ENCODE results near the gene GPR4. TPM values are rescaled to one million over a fixed set of nuclear protein-coding genes. Genes with fewer than 3 reads are reported as not detected.

Gene GPR4
- polyA plus RNA-seq, 1 donor: 0.66 TPM

GRCh38 chr19:45600340-45600885 lies 1.6 kb downstream of the GPR4 start:
- WGBS (ENCODE audit: insufficient coverage, low lambda C conversion rate): 20% methylated on average over 1 of the region's 5 CpGs
- Histone ChIP-seq H3K4me1 (ENCODE audit: control insufficient read depth, insufficient read depth, low read length) (peaks cover 6% of the 10 kb centered on the region), H3K4me3 (ENCODE audit: low read length) (no peak overlapping the region), H3K36me3 (ENCODE audit: control insufficient read depth, insufficient read depth, low read length) (no peaks in the 10 kb centered on the region), H3K27ac (ENCODE audit: low read length) (no peak overlapping the region), H3K9me3 (ENCODE audit: control insufficient read depth, low read depth, low read length) (no peaks in the 10 kb centered on the region), H3K27me3 (ENCODE audit: control insufficient read depth, insufficient read depth, low read length) (peaks cover 80% of the 10 kb centered on the region)
- no peak for DNase-seq

GRCh38 chr19:45599286-45599685 lies 2.7 kb downstream of the GPR4 start:
- DNase-seq: no peak
- Histone ChIP-seq H3K27ac (ENCODE audit: low read length) (no peak overlapping the region), H3K4me1 (ENCODE audit: control insufficient read depth, insufficient read depth, low read length) (peaks cover 6% of the 10 kb centered on the region), H3K9me3 (ENCODE audit: control insufficient read depth, low read depth, low read length) (no peaks in the 10 kb centered on the region), H3K4me3 (ENCODE audit: low read length) (no peak overlapping the region), H3K27me3 (ENCODE audit: control insufficient read depth, insufficient read depth, low read length) (peaks cover 86% of the 10 kb centered on the region), H3K36me3 (ENCODE audit: control insufficient read depth, insufficient read depth, low read length) (no peaks in the 10 kb centered on the region)
- no CpG with 5 or more reads among the region's 13 CpGs for WGBS (ENCODE audit: insufficient coverage, low lambda C conversion rate)

- H3K36me3 ChIP-seq (ENCODE audit: control insufficient read depth, insufficient read depth, low read length): no peaks in the 10 kb centered on the region
- H3K9me3 ChIP-seq (ENCODE audit: control insufficient read depth, low read depth, low read length): no peaks in the 10 kb centered on the region
- H3K27ac ChIP-seq (ENCODE audit: low read length): no peak overlapping the region
- H3K4me1 ChIP-seq (ENCODE audit: control insufficient read depth, insufficient read depth, low read length): peaks cover 6% of the 10 kb centered on the region
- H3K27me3 ChIP-seq (ENCODE audit: control insufficient read depth, insufficient read depth, low read length): peaks cover 85% of the 10 kb centered on the region
- no peak overlapping the region for H3K4me3 ChIP-seq (ENCODE audit: low read length)
- no peak for DNase-seq
- 14% methylated on average over 1 of the region's 22 CpGs for WGBS (ENCODE audit: insufficient coverage, low lambda C conversion rate)
Observed at GRCh38 chr19:45598267-45599001, 3.6 kb downstream of the GPR4 start.

DNA sequence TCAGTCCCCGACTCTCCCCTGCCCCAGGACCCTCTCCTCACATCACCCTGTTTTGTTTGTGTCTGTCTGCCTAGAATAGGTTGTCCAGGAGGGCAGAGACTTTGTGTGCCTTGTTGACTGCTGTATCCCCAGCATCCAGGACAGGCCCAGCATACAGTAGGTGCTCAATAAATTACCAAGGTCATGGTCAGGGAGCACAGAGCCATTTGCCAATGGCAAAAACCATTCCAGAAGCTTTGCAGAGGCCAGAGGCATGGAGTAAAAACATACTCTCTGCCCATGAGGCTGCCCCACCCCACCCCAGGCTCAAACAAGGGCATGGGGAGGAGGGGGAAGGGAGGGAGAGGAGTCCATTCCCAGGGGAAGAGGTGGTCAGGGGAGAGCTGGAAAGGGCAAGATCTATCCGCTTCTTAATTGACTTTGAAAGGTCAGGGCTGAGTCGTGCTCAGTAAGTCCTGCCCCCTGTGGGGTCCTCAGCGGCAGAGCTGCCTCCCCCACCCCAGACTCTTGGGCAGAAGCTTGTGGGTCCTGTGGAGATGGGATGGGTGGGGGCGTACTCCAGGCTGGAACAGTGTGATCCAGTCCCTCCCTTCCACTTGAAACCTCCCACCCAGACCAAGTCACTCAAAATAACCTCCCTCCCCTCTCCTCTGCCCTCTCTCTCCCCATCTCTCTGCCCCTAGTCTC lies 4.4 kb downstream of the GPR4 start:
- no CpG with 5 or more reads among the region's 5 CpGs for WGBS (ENCODE audit: insufficient coverage, low lambda C conversion rate)

GRCh38 chr19:45595814-45596213 lies 6.2 kb downstream of the GPR4 start:
- Histone ChIP-seq H3K9me3 (ENCODE audit: control insufficient read depth, low read depth, low read length) (peaks cover 10% of the 10 kb centered on the region), H3K27ac (ENCODE audit: low read length) (no peak overlapping the region), H3K4me3 (ENCODE audit: low read length) (no peak overlapping the region), H3K27me3 (ENCODE audit: control insufficient read depth, insufficient read depth, low read length) (peaks cover 75% of the 10 kb centered on the region), H3K36me3 (ENCODE audit: control insufficient read depth, insufficient read depth, low read length) (no peaks in the 10 kb centered on the region), H3K4me1 (ENCODE audit: control insufficient read depth, insufficient read depth, low read length) (peaks cover 6% of the 10 kb centered on the region)
- no CpG with 5 or more reads among the region's 6 CpGs for WGBS (ENCODE audit: insufficient coverage, low lambda C conversion rate)
- no peak for DNase-seq

More for the DNA sequence above, 4.4 kb downstream of the GPR4 start:
- H3K27me3 ChIP-seq (ENCODE audit: control insufficient read depth, insufficient read depth, low read length): peaks cover 79% of the 10 kb centered on the region
- peaks cover 6% of the 10 kb centered on the region for H3K4me1 ChIP-seq (ENCODE audit: control insufficient read depth, insufficient read depth, low read length)
- H3K27ac ChIP-seq (ENCODE audit: low read length): no peak overlapping the region
- no peaks in the 10 kb centered on the region for H3K36me3 ChIP-seq (ENCODE audit: control insufficient read depth, insufficient read depth, low read length)
- no peaks in the 10 kb centered on the region for H3K9me3 ChIP-seq (ENCODE audit: control insufficient read depth, low read depth, low read length)
- H3K4me3 ChIP-seq (ENCODE audit: low read length): no peak overlapping the region
- no peak for DNase-seq

GRCh38 chr19:45593520-45593919 lies 8.5 kb downstream of the GPR4 start:
- Histone ChIP-seq H3K27ac (ENCODE audit: low read length) (no peak overlapping the region), H3K36me3 (ENCODE audit: control insufficient read depth, insufficient read depth, low read length) (no peaks in the 10 kb centered on the region), H3K4me3 (ENCODE audit: low read length) (no peak overlapping the region), H3K27me3 (ENCODE audit: control insufficient read depth, insufficient read depth, low read length) (peaks cover 58% of the 10 kb centered on the region), H3K9me3 (ENCODE audit: control insufficient read depth, low read depth, low read length) (peaks cover 11% of the 10 kb centered on the region), H3K4me1 (ENCODE audit: control insufficient read depth, insufficient read depth, low read length) (peaks cover 6% of the 10 kb centered on the region)
- DNase-seq: no peak
- WGBS (ENCODE audit: insufficient coverage, low lambda C conversion rate): no CpG with 5 or more reads among the region's 1 CpG

GRCh38 chr19:45592366-45592765 lies 9.6 kb downstream of the GPR4 start:
- Histone ChIP-seq H3K4me1 (ENCODE audit: control insufficient read depth, insufficient read depth, low read length) (peaks cover 3% of the 10 kb centered on the region), H3K27ac (ENCODE audit: low read length) (no peak overlapping the region), H3K36me3 (ENCODE audit: control insufficient read depth, insufficient read depth, low read length) (no peaks in the 10 kb centered on the region), H3K27me3 (ENCODE audit: control insufficient read depth, insufficient read depth, low read length) (peaks cover 46% of the 10 kb centered on the region), H3K4me3 (ENCODE audit: low read length) (no peak overlapping the region), H3K9me3 (ENCODE audit: control insufficient read depth, low read depth, low read length) (peaks cover 11% of the 10 kb centered on the region)
- no peak for DNase-seq
- WGBS (ENCODE audit: insufficient coverage, low lambda C conversion rate): no CpG with 5 or more reads among the region's 4 CpGs

DNA sequence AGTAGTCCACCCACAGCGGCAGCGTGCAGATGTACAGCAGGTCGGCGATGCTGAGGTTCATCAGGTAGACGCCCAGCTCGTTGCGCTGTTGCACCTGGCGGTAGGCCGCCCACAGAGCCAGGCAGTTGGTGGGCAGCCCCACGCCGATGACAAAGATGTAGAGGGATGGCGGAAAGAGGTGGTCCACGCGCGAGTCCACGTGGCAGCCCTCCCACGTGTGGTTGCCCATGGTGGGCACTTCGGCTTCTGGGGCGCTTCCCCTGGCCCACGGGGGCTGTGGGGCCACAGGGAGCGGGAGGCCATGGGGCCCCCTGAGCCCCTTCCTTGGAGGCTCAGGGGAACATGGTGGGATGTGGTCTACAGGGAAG lies 10.4 kb downstream of the GPR4 start:
- WGBS (ENCODE audit: insufficient coverage, low lambda C conversion rate): no CpG with 5 or more reads among the region's 21 CpGs
- Histone ChIP-seq H3K4me1 (ENCODE audit: control insufficient read depth, insufficient read depth, low read length) (peaks cover 3% of the 10 kb centered on the region), H3K9me3 (ENCODE audit: control insufficient read depth, low read depth, low read length) (peaks cover 11% of the 10 kb centered on the region), H3K27ac (ENCODE audit: low read length) (no peak overlapping the region), H3K27me3 (ENCODE audit: control insufficient read depth, insufficient read depth, low read length) (peaks cover 39% of the 10 kb centered on the region), H3K36me3 (ENCODE audit: control insufficient read depth, insufficient read depth, low read length) (no peaks in the 10 kb centered on the region), H3K4me3 (ENCODE audit: low read length) (no peak overlapping the region)
- DNase-seq: no peak

DNA sequence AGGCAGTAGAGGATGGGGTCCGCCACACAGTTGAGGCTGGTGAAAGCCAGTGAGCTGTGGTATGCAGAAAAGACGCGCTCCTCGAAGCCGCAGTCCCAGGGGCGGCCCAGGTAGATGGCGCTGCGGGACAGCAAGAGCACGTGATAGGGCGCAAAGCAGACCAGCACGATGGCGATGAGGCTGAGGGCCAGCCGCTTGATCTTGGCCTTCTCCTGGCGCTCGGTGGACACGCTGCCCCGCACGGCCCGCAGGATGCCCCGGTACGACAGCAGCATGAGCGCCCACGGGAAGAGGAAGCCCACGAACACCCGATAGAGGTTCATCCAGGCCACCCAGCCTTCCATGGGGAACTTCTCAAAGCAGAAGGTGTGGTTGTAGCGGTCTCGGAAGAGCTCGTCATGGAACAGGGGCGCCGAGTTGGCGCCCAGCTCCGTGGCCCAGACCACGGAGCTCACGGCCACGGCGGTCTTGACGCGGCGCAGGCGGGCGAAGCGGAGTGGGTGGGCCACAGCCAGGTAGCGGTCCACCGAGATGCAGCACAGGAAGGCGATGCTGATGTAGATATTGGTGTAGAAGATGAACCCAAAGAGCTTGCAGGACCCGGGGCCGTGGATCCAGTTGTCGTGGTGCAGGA lies 10.9 kb downstream of the GPR4 start:
- peak; percentile 44 to 48 for DNase-seq
- H3K9me3 ChIP-seq (ENCODE audit: control insufficient read depth, low read depth, low read length): peaks cover 11% of the 10 kb centered on the region
- no peak overlapping the region for H3K27ac ChIP-seq (ENCODE audit: low read length)
- no CpG with 5 or more reads among the region's 48 CpGs for WGBS (ENCODE audit: insufficient coverage, low lambda C conversion rate)
- H3K36me3 ChIP-seq (ENCODE audit: control insufficient read depth, insufficient read depth, low read length): no peaks in the 10 kb centered on the region
- peaks cover 34% of the 10 kb centered on the region for H3K27me3 ChIP-seq (ENCODE audit: control insufficient read depth, insufficient read depth, low read length)
- H3K4me3 ChIP-seq (ENCODE audit: low read length): no peak overlapping the region
- H3K4me1 ChIP-seq (ENCODE audit: control insufficient read depth, insufficient read depth, low read length): peaks cover 3% of the 10 kb centered on the region

- peaks cover 11% of the 10 kb centered on the region for H3K9me3 ChIP-seq (ENCODE audit: control insufficient read depth, low read depth, low read length)
- no CpG with 5 or more reads among the region's 15 CpGs for WGBS (ENCODE audit: insufficient coverage, low lambda C conversion rate)
- no peak for DNase-seq
- H3K4me3 ChIP-seq (ENCODE audit: low read length): no peak overlapping the region
- peaks cover 28% of the 10 kb centered on the region for H3K27me3 ChIP-seq (ENCODE audit: control insufficient read depth, insufficient read depth, low read length)
- no peaks in the 10 kb centered on the region for H3K36me3 ChIP-seq (ENCODE audit: control insufficient read depth, insufficient read depth, low read length)
- peaks cover 3% of the 10 kb centered on the region for H3K4me1 ChIP-seq (ENCODE audit: control insufficient read depth, insufficient read depth, low read length)
- no peak overlapping the region for H3K27ac ChIP-seq (ENCODE audit: low read length)
Observed at GRCh38 chr19:45590300-45591003, 11.6 kb downstream of the GPR4 start.

Data from large intestine (tissue), 3 donors.